GM23338 (cell line): ENCODE results near the gene SOAT1.

Experiments
- CREB1 ChIP-seq: fragments of 250-450 bp; sonication (Bioruptor Pico); IDR thresholded peaks from 2 replicates; pipeline ENCODE4 v1.5.0; 2020; ENCODE audit warnings: low read depth, mild to moderate bottlenecking, moderate library complexity
- EZH2 ChIP-seq: fragments of 200-600 bp; sonication (generic); IDR thresholded peaks from one replicate; pipeline ENCODE4 v1.8.0; 2017; ENCODE audit warnings: antibody characterized with exemption, mild to moderate bottlenecking, low read depth; ENCODE audit not compliant: unreplicated experiment
- EZH2phosphoT487 ChIP-seq: fragments of 200-600 bp; sonication (generic); IDR thresholded peaks from one replicate; pipeline ENCODE4 v1.8.1; 2018; ENCODE audit warnings: antibody characterized with exemption; ENCODE audit not compliant: unreplicated experiment
- JUNB ChIP-seq: IDR thresholded peaks from one replicate; pipeline ENCODE4 v1.6.1; 2016; ENCODE audit warnings: antibody characterized with exemption; ENCODE audit not compliant: unreplicated experiment
- NANOG ChIP-seq: IDR thresholded peaks from 2 replicates; pipeline ENCODE4 v1.6.1; 2016; ENCODE audit warnings: antibody characterized with exemption, borderline replicate concordance
- POLR2AphosphoS5 ChIP-seq: IDR thresholded peaks from 2 replicates; pipeline ENCODE4 v1.6.1; 2016; ENCODE audit warnings: antibody characterized with exemption, low read depth
- STAT1 ChIP-seq: IDR thresholded peaks from one replicate; pipeline ENCODE4 v1.6.1; 2016; ENCODE audit warnings: antibody characterized with exemption; ENCODE audit not compliant: unreplicated experiment
- ZNF114 ChIP-seq: fragments of 250-450 bp; sonication (Bioruptor Pico); IDR thresholded peaks from 2 replicates; pipeline ENCODE4 v1.5.0; 2020; ENCODE audit warnings: mild to moderate bottlenecking, moderate library complexity
- ZNF331 ChIP-seq: fragments of 250-450 bp; sonication (Bioruptor Pico); IDR thresholded peaks from 2 replicates; pipeline ENCODE4 v1.5.0; 2020; ENCODE audit warnings: low read depth, mild to moderate bottlenecking, moderate library complexity
- TF ChIP-seq, protein P1 (sequence below), 2 experiments: fragments of 200-600 bp in 1 of 2; sonication (generic) in 1 of 2; conservative IDR thresholded peaks; 2 replicates each; pipeline versions ENCODE4 v1.5.1 to v1.6.1; 2016 to 2017; ENCODE audit warnings: antibody characterized with exemption in 2 of 2, low read depth in 2 of 2, mild to moderate bottlenecking in 2 of 2, moderate library complexity in 1 of 2
- TF ChIP-seq, protein P2 (sequence below): IDR thresholded peaks from one replicate; pipeline ENCODE4 v1.6.1; 2018; ENCODE audit warnings: antibody characterized with exemption; ENCODE audit not compliant: unreplicated experiment
- TF ChIP-seq, protein P3 (sequence below): IDR thresholded peaks from 2 replicates; pipeline ENCODE4 v1.6.1; 2016; ENCODE audit warnings: antibody characterized with exemption
- TF ChIP-seq, protein P4 (sequence below): fragments of 250-450 bp; sonication (Bioruptor Pico); IDR thresholded peaks from 2 replicates; pipeline ENCODE4 v1.5.0; 2020; ENCODE audit warnings: mild to moderate bottlenecking, moderate library complexity

DNA sequence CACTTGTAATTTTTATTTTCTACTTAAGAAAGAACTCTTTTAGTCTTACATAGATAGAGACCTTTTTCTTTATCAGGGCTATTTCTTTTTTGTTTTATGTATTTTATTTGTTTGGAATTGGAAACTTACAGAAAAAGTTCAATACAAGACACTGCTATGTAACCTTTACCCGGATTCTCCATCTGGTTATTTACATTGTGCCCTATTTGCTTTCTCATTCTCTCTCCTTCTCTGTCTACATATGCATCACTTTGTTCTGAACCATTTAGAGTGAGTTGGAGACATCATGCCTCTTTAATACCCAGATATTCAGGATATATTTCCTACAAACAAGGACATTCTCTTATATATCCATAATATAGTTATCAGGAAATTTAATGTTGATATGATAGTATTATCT is 90.4 kb downstream of the SOAT1 start:
- TF ChIP-seq, protein P1, sequence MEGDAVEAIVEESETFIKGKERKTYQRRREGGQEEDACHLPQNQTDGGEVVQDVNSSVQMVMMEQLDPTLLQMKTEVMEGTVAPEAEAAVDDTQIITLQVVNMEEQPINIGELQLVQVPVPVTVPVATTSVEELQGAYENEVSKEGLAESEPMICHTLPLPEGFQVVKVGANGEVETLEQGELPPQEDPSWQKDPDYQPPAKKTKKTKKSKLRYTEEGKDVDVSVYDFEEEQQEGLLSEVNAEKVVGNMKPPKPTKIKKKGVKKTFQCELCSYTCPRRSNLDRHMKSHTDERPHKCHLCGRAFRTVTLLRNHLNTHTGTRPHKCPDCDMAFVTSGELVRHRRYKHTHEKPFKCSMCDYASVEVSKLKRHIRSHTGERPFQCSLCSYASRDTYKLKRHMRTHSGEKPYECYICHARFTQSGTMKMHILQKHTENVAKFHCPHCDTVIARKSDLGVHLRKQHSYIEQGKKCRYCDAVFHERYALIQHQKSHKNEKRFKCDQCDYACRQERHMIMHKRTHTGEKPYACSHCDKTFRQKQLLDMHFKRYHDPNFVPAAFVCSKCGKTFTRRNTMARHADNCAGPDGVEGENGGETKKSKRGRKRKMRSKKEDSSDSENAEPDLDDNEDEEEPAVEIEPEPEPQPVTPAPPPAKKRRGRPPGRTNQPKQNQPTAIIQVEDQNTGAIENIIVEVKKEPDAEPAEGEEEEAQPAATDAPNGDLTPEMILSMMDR (conservative IDR thresholded peaks at IDR 0.05; ENCODE audit: low read depth in 2 of 2), result no peak
- TF ChIP-seq EZH2, result no peak
- TF ChIP-seq, protein P2, sequence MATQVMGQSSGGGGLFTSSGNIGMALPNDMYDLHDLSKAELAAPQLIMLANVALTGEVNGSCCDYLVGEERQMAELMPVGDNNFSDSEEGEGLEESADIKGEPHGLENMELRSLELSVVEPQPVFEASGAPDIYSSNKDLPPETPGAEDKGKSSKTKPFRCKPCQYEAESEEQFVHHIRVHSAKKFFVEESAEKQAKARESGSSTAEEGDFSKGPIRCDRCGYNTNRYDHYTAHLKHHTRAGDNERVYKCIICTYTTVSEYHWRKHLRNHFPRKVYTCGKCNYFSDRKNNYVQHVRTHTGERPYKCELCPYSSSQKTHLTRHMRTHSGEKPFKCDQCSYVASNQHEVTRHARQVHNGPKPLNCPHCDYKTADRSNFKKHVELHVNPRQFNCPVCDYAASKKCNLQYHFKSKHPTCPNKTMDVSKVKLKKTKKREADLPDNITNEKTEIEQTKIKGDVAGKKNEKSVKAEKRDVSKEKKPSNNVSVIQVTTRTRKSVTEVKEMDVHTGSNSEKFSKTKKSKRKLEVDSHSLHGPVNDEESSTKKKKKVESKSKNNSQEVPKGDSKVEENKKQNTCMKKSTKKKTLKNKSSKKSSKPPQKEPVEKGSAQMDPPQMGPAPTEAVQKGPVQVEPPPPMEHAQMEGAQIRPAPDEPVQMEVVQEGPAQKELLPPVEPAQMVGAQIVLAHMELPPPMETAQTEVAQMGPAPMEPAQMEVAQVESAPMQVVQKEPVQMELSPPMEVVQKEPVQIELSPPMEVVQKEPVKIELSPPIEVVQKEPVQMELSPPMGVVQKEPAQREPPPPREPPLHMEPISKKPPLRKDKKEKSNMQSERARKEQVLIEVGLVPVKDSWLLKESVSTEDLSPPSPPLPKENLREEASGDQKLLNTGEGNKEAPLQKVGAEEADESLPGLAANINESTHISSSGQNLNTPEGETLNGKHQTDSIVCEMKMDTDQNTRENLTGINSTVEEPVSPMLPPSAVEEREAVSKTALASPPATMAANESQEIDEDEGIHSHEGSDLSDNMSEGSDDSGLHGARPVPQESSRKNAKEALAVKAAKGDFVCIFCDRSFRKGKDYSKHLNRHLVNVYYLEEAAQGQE, result no peak
- TF ChIP-seq ZNF331 (CRISPR knock-in tag), result no peak
- TF ChIP-seq EZH2phosphoT487, result no peak
- TF ChIP-seq CREB1 (CRISPR knock-in tag), result no peak
- no peak for TF ChIP-seq POLR2AphosphoS5
- no peak for TF ChIP-seq NANOG
- TF ChIP-seq, protein P3, sequence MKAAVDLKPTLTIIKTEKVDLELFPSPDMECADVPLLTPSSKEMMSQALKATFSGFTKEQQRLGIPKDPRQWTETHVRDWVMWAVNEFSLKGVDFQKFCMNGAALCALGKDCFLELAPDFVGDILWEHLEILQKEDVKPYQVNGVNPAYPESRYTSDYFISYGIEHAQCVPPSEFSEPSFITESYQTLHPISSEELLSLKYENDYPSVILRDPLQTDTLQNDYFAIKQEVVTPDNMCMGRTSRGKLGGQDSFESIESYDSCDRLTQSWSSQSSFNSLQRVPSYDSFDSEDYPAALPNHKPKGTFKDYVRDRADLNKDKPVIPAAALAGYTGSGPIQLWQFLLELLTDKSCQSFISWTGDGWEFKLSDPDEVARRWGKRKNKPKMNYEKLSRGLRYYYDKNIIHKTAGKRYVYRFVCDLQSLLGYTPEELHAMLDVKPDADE, result no peak
- no peak for TF ChIP-seq JUNB
- TF ChIP-seq ZNF114 (CRISPR knock-in tag), result no peak
- TF ChIP-seq, protein P4, sequence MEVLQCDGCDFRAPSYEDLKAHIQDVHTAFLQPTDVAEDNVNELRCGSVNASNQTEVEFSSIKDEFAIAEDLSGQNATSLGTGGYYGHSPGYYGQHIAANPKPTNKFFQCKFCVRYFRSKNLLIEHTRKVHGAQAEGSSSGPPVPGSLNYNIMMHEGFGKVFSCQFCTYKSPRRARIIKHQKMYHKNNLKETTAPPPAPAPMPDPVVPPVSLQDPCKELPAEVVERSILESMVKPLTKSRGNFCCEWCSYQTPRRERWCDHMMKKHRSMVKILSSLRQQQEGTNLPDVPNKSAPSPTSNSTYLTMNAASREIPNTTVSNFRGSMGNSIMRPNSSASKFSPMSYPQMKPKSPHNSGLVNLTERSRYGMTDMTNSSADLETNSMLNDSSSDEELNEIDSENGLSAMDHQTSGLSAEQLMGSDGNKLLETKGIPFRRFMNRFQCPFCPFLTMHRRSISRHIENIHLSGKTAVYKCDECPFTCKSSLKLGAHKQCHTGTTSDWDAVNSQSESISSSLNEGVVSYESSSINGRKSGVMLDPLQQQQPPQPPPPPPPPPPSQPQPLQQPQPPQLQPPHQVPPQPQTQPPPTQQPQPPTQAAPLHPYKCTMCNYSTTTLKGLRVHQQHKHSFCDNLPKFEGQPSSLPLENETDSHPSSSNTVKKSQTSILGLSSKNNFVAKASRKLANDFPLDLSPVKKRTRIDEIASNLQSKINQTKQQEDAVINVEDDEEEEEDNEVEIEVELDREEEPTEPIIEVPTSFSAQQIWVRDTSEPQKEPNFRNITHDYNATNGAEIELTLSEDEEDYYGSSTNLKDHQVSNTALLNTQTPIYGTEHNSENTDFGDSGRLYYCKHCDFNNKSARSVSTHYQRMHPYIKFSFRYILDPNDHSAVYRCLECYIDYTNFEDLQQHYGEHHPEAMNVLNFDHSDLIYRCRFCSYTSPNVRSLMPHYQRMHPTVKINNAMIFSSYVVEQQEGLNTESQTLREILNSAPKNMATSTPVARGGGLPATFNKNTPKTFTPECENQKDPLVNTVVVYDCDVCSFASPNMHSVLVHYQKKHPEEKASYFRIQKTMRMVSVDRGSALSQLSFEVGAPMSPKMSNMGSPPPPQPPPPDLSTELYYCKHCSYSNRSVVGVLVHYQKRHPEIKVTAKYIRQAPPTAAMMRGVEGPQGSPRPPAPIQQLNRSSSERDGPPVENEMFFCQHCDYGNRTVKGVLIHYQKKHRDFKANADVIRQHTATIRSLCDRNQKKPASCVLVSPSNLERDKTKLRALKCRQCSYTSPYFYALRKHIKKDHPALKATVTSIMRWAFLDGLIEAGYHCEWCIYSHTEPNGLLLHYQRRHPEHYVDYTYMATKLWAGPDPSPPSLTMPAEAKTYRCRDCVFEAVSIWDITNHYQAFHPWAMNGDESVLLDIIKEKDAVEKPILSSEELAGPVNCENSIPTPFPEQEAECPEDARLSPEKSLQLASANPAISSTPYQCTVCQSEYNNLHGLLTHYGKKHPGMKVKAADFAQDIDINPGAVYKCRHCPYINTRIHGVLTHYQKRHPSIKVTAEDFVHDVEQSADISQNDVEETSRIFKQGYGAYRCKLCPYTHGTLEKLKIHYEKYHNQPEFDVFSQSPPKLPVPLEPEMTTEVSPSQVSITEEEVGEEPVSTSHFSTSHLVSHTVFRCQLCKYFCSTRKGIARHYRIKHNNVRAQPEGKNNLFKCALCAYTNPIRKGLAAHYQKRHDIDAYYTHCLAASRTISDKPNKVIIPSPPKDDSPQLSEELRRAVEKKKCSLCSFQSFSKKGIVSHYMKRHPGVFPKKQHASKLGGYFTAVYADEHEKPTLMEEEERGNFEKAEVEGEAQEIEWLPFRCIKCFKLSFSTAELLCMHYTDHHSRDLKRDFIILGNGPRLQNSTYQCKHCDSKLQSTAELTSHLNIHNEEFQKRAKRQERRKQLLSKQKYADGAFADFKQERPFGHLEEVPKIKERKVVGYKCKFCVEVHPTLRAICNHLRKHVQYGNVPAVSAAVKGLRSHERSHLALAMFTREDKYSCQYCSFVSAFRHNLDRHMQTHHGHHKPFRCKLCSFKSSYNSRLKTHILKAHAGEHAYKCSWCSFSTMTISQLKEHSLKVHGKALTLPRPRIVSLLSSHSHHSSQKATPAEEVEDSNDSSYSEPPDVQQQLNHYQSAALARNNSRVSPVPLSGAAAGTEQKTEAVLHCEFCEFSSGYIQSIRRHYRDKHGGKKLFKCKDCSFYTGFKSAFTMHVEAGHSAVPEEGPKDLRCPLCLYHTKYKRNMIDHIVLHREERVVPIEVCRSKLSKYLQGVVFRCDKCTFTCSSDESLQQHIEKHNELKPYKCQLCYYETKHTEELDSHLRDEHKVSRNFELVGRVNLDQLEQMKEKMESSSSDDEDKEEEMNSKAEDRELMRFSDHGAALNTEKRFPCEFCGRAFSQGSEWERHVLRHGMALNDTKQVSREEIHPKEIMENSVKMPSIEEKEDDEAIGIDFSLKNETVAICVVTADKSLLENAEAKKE, result no peak
- TF ChIP-seq STAT1, result no peak
